Transverse colon (tissue), 4 donors: ENCODE data around the gene TLX3. TPM values are rescaled to one million over a fixed set of nuclear protein-coding genes. Genes with fewer than 3 reads are reported as not detected.

Experiments
- DNase-seq: peaks from one replicate; pipeline ENCODE4 v3.0.0-alpha.2; 2019
- H3K27ac ChIP-seq, 4 donors: fragments of 200-600 bp; sonication (generic); 2 replicates each; pipeline ENCODE4 v1.5.1; 2016 to 2018; ENCODE audit warnings: inconsistent platforms in 4 of 4
- H3K27me3 ChIP-seq: fragments of 200-600 bp; sonication (generic); 2 replicates; pipeline ENCODE4 v1.5.1; 2017; ENCODE audit warnings: inconsistent platforms
- H3K36me3 ChIP-seq, 4 donors: fragments of 200-600 bp; sonication (generic); 2 replicates each; pipeline ENCODE4 v1.5.1; 2017 to 2019; ENCODE audit warnings: inconsistent platforms in 4 of 4
- H3K4me1 ChIP-seq, 4 donors: fragments of 200-600 bp; sonication (generic); 2 replicates each; pipeline ENCODE4 v1.5.1; 2017 to 2020; ENCODE audit warnings: inconsistent platforms in 4 of 4
- H3K4me3 ChIP-seq, 4 donors: fragments of 200-600 bp; sonication (generic); 1 replicate in 1 of 4; 2 replicates in 3 of 4; pipeline versions ENCODE4 v1.5.1 to v1.6.1; 2017 to 2019; ENCODE audit warnings: inconsistent platforms in 4 of 4
- H3K9me3 ChIP-seq, 2 donors: fragments of 200-600 bp; sonication (generic); 2 replicates each; pipeline ENCODE4 v1.5.1; 2017 to 2019; ENCODE audit warnings: inconsistent platforms in 2 of 2
- CTCF ChIP-seq, 5 experiments: fragments of 200-600 bp in 3 of 5; fragments of 450-650 bp in 2 of 5; sonication (generic) in 3 of 5; IDR thresholded peaks; 1 replicate in 2 of 5; 2 replicates in 3 of 5; pipeline ENCODE4 v1.5.1; 2016 to 2017; ENCODE audit warnings: antibody characterized with exemption in 5 of 5, inconsistent platforms in 3 of 5, mild to moderate bottlenecking in 2 of 5, moderate library complexity in 1 of 5
- EP300 ChIP-seq: sonication (generic); formaldehyde crosslinking; IDR thresholded peaks from one replicate; pipeline ENCODE4 v1.6.1; 2017; ENCODE audit warnings: antibody characterized with exemption, low read depth
- POLR2A ChIP-seq: fragments of 450-650 bp; IDR thresholded peaks from one replicate; pipeline ENCODE4 v1.6.1; 2016; ENCODE audit warnings: antibody characterized with exemption, mild to moderate bottlenecking, moderate library complexity
- POLR2AphosphoS5 ChIP-seq, 3 donors: sonication (generic); formaldehyde crosslinking; IDR thresholded peaks; one replicate each; pipeline ENCODE4 v1.6.1; 2016; ENCODE audit warnings: antibody characterized with exemption in 3 of 3
- WGBS, 2 donors: methylation state at CpG; one replicate each; pipeline ENCODE4 v1.1.5; 2018; ENCODE audit warnings: low coverage in 1 of 2; 5-methylcytosine and 5-hydroxymethylcytosine counted together
- in situ Hi-C, 4 donors: fragments of 200-750 bp; cut with MboI; loops; one replicate each; pipeline versions ENCODE4 v1.15.0 to v1.15.1; 2017; ENCODE audit warnings: low sequenced_read_pairs in 3 of 4, low pct_ligation_motif_present in 1 of 4, low pct_unique_long_range_greater_than_20kb in 1 of 4
- intact Hi-C: fragments of 100-400 bp; cut with DNase I; formaldehyde crosslinking; loops from one replicate; pipeline ENCODE4 v1.15.1; 2023; ENCODE audit warnings: low total_unique reads
- total RNA-seq, 4 donors: library from RNA; depleted of rRNA; stranded (reverse); fragments of >200 nt; gene quantifications; one replicate each; pipeline ENCODE4 v1.1.0, GENCODE V29; 2016

The TLX3 gene
- total RNA-seq, 4 donors from 2014 or later = not detected

- in situ Hi-C loops = no loop called here
Observed at GRCh38 chr5:171315925-171316257, 6.8 kb downstream of the TLX3 start.

GRCh38 chr5:171316258-171317121 is 7.4 kb downstream of the TLX3 start:
- Histone ChIP-seq H3K27ac (no peak overlapping the region), H3K36me3 (no peaks in the 10 kb centered on the region), H3K27me3 (peaks cover 100% of the 10 kb centered on the region), H3K4me3 (peak overlapping the region in 1 of 4 donors; percentile 24), H3K9me3 (no peaks in the 10 kb centered on the region), H3K4me1 (peaks cover 5 to 48% (median 32%) of the 10 kb centered on the region in 4 donors)
- in situ Hi-C loops = no loop called here
- no peak for DNase-seq
- intact Hi-C loops = no loop called here
- TF ChIP-seq POLR2AphosphoS5 (IDR thresholded peaks at IDR 0.05) (no peak), POLR2A (no peak), EP300 (no peak), CTCF (IDR thresholded peaks at IDR 0.05) (no peak)
- WGBS, 2 donors = 14% methylated on average over 42 of the region's 66 CpGs; no CpG with 5 or more reads in 1 of the 2 donors

More at GRCh38 chr5:171315925-171316257, 6.8 kb downstream of the TLX3 start:
- TF ChIP-seq CTCF (IDR thresholded peaks at IDR 0.05) (no peak), EP300 (no peak), POLR2A (no peak), POLR2AphosphoS5 (IDR thresholded peaks at IDR 0.05) (no peak)
- intact Hi-C loops = no loop called here
- H3K4me3 ChIP-seq = peak overlapping the region in 1 of 4 donors; percentile 24
- DNase-seq = no peak
- H3K9me3 ChIP-seq = no peaks in the 10 kb centered on the region
- peaks cover 100% of the 10 kb centered on the region for H3K27me3 ChIP-seq
- 8 to 27% methylated on average over 13 to 20 of the region's 20 CpGs for WGBS, 2 donors
- no peaks in the 10 kb centered on the region for H3K36me3 ChIP-seq
- peaks cover 5 to 54% (median 38%) of the 10 kb centered on the region in 4 donors for H3K4me1 ChIP-seq
- H3K27ac ChIP-seq = no peak overlapping the region

- intact Hi-C loops = no loop called here
- Histone ChIP-seq H3K27me3 (peaks cover 100% of the 10 kb centered on the region), H3K9me3 (no peaks in the 10 kb centered on the region), H3K4me3 (no peak overlapping the region), H3K36me3 (no peaks in the 10 kb centered on the region), H3K4me1 (peaks cover 5 to 40% (median 25%) of the 10 kb centered on the region in 4 donors), H3K27ac (no peak overlapping the region)
- in situ Hi-C loops = no loop called here
- WGBS, 2 donors = 19 to 21% methylated on average over 8 to 11 of the region's 11 CpGs
- DNase-seq = no peak
- TF ChIP-seq EP300 (no peak), CTCF (IDR thresholded peaks at IDR 0.05) (no peak), POLR2A (no peak), POLR2AphosphoS5 (IDR thresholded peaks at IDR 0.05) (no peak)
Observed at GRCh38 chr5:171317230-171317629, 8.2 kb downstream of the TLX3 start.

- intact Hi-C loops = no loop called here
- TF ChIP-seq EP300 (no peak), CTCF (IDR thresholded peaks at IDR 0.05) (no peak), POLR2A (no peak), POLR2AphosphoS5 (IDR thresholded peaks at IDR 0.05) (no peak)
Observed at GRCh38 chr5:171318026-171318425, 9.0 kb downstream of the TLX3 start.

More at GRCh38 chr5:171318026-171318425, 9.0 kb downstream of the TLX3 start:
- peaks cover 5 to 32% (median 19%) of the 10 kb centered on the region in 4 donors for H3K4me1 ChIP-seq
- in situ Hi-C loops = no loop called here
- H3K9me3 ChIP-seq = no peaks in the 10 kb centered on the region
- WGBS, 2 donors = 20% methylated on average over 9 of the region's 9 CpGs; no CpG with 5 or more reads in 1 of the 2 donors
- DNase-seq = no peak
- H3K27ac ChIP-seq = no peak overlapping the region
- no peaks in the 10 kb centered on the region for H3K36me3 ChIP-seq
- peaks cover 100% of the 10 kb centered on the region for H3K27me3 ChIP-seq
- no peak overlapping the region for H3K4me3 ChIP-seq
